Middle frontal gyrus (tissue), 1 donor: ENCODE measurements around the gene HSD17B12.
"Not testable (repeated sequence)": the region's sequence is repeated elsewhere in the genome, so short reads cannot be mapped to it uniquely, and the experiment has no call there.

Experiments used
- DNase-seq: peaks from one replicate; pipeline ENCODE4 v3.0.0-alpha.2; 2015; ENCODE audit warnings: low spot score; ENCODE audit errors: extremely low spot score

Gene HSD17B12

GRCh38 chr11:43738600-43739409, 58.3 kb downstream of the HSD17B12 start:
- DNase-seq, result no peak

GRCh38 chr11:43746670-43747069, 66.1 kb downstream of the HSD17B12 start:
- DNase-seq, result no peak

- no peak for DNase-seq
Observed at GRCh38 chr11:43747130-43747802, 66.7 kb downstream of the HSD17B12 start.

- DNase-seq, result no peak
Observed at GRCh38 chr11:43748095-43748494, 67.6 kb downstream of the HSD17B12 start.

GRCh38 chr11:43751726-43752125, 71.2 kb downstream of the HSD17B12 start:
- DNase-seq, result no peak

GRCh38 chr11:43756575-43756974, 76.0 kb downstream of the HSD17B12 start:
- no peak for DNase-seq

GRCh38 chr11:43758927-43759326, 78.4 kb downstream of the HSD17B12 start:
- no peak for DNase-seq

GRCh38 chr11:43760902-43761301, 80.4 kb downstream of the HSD17B12 start:
- DNase-seq, result no peak

- no peak for DNase-seq
Observed at GRCh38 chr11:43765194-43765593, 84.7 kb downstream of the HSD17B12 start.

GRCh38 chr11:43768654-43769053, 88.1 kb downstream of the HSD17B12 start:
- DNase-seq, result not testable (repeated sequence)

- no peak for DNase-seq
Observed at GRCh38 chr11:43770173-43770572, 89.6 kb downstream of the HSD17B12 start.

GRCh38 chr11:43772733-43773132, 92.2 kb downstream of the HSD17B12 start:
- no peak for DNase-seq

GRCh38 chr11:43774786-43775185, 94.2 kb downstream of the HSD17B12 start:
- no peak for DNase-seq

- no peak for DNase-seq
Observed at GRCh38 chr11:43779306-43779705, 98.8 kb downstream of the HSD17B12 start.

- DNase-seq, result no peak
Observed at GRCh38 chr11:43784301-43784700, 103.8 kb downstream of the HSD17B12 start.

GRCh38 chr11:43784866-43785265, 104.3 kb downstream of the HSD17B12 start:
- no peak for DNase-seq

- DNase-seq, result no peak
Observed at GRCh38 chr11:43785318-43785717, 104.8 kb downstream of the HSD17B12 start.

GRCh38 chr11:43786016-43786415, 105.5 kb downstream of the HSD17B12 start:
- DNase-seq, result no peak

- no peak for DNase-seq
Observed at GRCh38 chr11:43787824-43788223, 107.3 kb downstream of the HSD17B12 start.

- DNase-seq, result no peak
Observed at GRCh38 chr11:43788421-43788820, 107.9 kb downstream of the HSD17B12 start.

GRCh38 chr11:43789700-43790443, 109.3 kb downstream of the HSD17B12 start:
- DNase-seq, result no peak

GRCh38 chr11:43790444-43790794, 109.9 kb downstream of the HSD17B12 start:
- DNase-seq, result no peak
